ENCODE measurements around the gene ZNF775.
A peak's percentile ranks its signal among the peaks of the same experiment; 100 is the strongest.

The ZNF775 gene

DNA sequence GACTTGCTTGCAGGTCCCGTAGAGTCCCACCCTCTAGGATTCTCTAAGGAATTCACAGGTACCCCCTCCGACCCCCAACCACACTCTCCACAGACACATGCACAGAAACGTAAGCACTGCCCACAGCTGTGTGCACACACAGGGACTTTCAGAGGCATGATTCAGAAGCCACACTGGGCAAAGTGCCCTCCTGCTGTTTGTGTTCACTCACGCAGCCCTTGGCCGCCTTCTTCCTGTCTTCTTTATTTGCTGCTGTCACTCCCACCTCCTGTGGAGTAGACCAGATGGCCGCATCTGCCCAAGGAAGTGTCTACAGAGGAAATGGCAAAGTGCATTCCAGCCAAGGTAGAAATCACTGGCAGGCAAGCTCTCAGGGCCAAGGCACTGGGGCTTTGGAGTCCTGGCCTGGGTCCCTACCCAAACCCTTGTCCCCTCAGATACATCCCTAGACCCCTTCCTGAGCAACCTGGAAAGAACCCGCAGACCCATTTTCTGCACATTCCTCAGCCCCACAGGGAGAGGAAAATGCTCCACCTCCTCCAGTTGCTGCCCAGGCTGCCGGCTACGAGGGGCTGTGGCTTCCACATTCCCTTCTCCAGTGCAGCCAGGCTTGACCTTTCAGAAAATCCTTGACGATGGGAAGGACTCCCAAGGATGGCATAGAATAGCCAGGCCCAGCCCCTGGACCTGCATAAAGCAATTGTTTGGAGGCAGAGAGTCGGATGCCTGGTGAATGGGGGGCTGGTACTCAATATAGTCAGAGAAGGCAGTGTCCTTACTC lies 49.7 kb downstream of the ZNF775 start:
- Mint-ChIP-seq H3K4me3 (no peak overlapping the region), H3K4me1 (ENCODE audit: low read depth) (peaks cover 24% of the 10 kb centered on the region)

DNA sequence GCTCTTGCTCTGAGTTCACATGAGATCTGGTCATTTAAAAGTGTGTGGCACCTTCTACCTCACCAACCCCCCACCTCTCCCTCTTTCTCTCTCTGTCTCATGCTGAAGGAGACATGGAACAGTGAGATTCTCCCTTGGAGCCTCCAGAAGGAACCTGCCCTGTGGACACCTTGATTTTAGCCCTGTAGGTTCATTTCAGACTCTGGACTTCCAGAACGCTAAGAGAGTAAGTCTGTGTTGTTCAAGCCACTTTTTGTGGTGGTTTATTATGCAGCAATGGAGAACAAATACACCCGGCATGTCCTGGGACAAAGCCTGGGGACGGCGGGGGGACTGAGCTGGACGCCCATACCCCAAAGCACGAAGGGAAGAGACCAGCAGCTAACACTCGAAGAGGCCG lies 50.6 kb downstream of the ZNF775 start:
- Mint-ChIP-seq H3K4me3 (no peak overlapping the region), H3K9me3 (no peaks in the 10 kb centered on the region), H3K27me3 (no peaks in the 10 kb centered on the region), H3K36me3 (ENCODE audit: low read depth) (no peaks in the 10 kb centered on the region), H3K4me1 (ENCODE audit: low read depth) (peaks cover 24% of the 10 kb centered on the region), H3K27ac (no peak overlapping the region)
- no peak for DNase-seq

More for the DNA sequence above, 49.7 kb downstream of the ZNF775 start:
- no peak for DNase-seq
- Mint-ChIP-seq H3K27me3 (no peaks in the 10 kb centered on the region), H3K9me3 (no peaks in the 10 kb centered on the region), H3K36me3 (ENCODE audit: low read depth) (no peaks in the 10 kb centered on the region), H3K27ac (no peak overlapping the region)

GRCh38 chr7:150430465-150431085 lies 51.4 kb downstream of the ZNF775 start:
- Mint-ChIP-seq H3K36me3 (ENCODE audit: low read depth) (no peaks in the 10 kb centered on the region), H3K27ac (no peak overlapping the region), H3K4me1 (ENCODE audit: low read depth) (peaks cover 27% of the 10 kb centered on the region), H3K27me3 (no peaks in the 10 kb centered on the region), H3K9me3 (no peaks in the 10 kb centered on the region), H3K4me3 (no peak overlapping the region)
- no peak for DNase-seq

DNA sequence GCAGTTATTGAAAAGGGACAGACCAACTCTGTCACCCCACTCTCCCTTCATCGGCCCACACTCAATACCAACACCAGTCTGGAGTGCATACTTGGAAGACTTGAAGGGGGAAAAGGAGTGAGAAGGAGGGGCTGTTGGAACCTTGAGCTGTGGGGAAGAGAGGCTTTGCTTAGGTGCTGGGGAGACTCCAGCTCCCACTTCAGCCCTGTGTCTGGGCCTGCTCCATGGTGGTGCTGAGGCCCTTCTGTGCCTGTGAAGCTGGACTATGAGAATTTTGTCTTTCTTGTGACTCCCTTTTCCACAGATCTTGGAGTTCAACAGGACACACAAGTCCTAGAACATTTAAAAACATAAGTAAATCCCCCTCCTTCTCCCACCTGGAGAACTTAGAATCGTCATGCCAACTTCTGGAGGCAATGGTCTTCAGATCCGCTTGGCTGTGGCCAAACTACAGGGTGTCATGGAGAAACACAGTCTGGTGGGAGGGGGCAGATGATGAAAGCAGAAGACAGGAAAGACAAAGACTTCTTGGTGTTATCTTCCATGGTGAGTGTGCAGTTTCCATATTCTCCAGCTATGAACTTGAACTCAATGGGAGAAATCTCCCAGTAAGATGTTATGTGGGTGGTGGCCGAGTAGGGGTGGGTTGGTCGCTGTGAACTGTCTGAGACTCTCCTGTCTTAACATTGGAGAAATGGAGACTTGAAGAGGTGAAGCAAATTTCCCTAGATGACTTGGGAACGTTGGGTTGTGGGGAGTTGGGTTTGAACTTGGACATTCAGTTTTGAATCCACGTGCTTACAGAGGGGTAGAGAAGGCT lies 52.9 kb downstream of the ZNF775 start:
- Mint-ChIP-seq H3K9me3 (no peaks in the 10 kb centered on the region), H3K36me3 (ENCODE audit: low read depth) (no peaks in the 10 kb centered on the region), H3K4me3 (no peak overlapping the region), H3K4me1 (ENCODE audit: low read depth) (peaks cover 32% of the 10 kb centered on the region), H3K27me3 (no peaks in the 10 kb centered on the region), H3K27ac (no peak overlapping the region)
- DNase-seq, result no peak

GRCh38 chr7:150432915-150433892 lies 54.1 kb downstream of the ZNF775 start:
- Mint-ChIP-seq H3K27ac (peak overlapping the region; percentile 77), H3K27me3 (no peaks in the 10 kb centered on the region), H3K4me1 (ENCODE audit: low read depth) (peaks cover 30% of the 10 kb centered on the region), H3K4me3 (no peak overlapping the region), H3K9me3 (no peaks in the 10 kb centered on the region), H3K36me3 (ENCODE audit: low read depth) (no peaks in the 10 kb centered on the region)
- no peak for DNase-seq

GRCh38 chr7:150434240-150434639 lies 55.1 kb downstream of the ZNF775 start:
- no peak overlapping the region for H3K27ac Mint-ChIP-seq
- no peak for DNase-seq

DNA sequence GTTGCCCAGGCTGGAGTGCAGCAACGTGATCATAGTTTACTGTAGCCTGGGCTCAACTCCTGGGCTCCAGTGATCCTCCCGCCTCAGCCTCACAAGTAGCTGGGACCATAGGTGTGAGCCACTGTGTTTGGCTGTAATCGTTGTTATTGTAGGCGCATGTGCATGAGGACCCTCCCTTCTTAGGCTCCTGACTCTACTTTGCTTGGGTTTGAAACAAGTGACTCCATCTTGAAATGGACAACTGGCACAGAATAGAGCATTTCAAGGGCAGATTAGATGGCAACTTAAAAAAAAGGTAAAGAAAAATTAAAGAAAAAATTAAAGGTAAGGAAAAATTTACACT lies 55.9 kb downstream of the ZNF775 start:
- Mint-ChIP-seq H3K9me3 (no peaks in the 10 kb centered on the region), H3K36me3 (ENCODE audit: low read depth) (no peaks in the 10 kb centered on the region), H3K4me1 (ENCODE audit: low read depth) (peaks cover 31% of the 10 kb centered on the region), H3K27ac (no peak overlapping the region), H3K27me3 (no peaks in the 10 kb centered on the region), H3K4me3 (no peak overlapping the region)
- DNase-seq, result no peak

More at GRCh38 chr7:150434240-150434639, 55.1 kb downstream of the ZNF775 start:
- Mint-ChIP-seq H3K27me3 (no peaks in the 10 kb centered on the region), H3K4me1 (ENCODE audit: low read depth) (peaks cover 25% of the 10 kb centered on the region), H3K9me3 (no peaks in the 10 kb centered on the region), H3K4me3 (no peak overlapping the region), H3K36me3 (ENCODE audit: low read depth) (no peaks in the 10 kb centered on the region)

DNA sequence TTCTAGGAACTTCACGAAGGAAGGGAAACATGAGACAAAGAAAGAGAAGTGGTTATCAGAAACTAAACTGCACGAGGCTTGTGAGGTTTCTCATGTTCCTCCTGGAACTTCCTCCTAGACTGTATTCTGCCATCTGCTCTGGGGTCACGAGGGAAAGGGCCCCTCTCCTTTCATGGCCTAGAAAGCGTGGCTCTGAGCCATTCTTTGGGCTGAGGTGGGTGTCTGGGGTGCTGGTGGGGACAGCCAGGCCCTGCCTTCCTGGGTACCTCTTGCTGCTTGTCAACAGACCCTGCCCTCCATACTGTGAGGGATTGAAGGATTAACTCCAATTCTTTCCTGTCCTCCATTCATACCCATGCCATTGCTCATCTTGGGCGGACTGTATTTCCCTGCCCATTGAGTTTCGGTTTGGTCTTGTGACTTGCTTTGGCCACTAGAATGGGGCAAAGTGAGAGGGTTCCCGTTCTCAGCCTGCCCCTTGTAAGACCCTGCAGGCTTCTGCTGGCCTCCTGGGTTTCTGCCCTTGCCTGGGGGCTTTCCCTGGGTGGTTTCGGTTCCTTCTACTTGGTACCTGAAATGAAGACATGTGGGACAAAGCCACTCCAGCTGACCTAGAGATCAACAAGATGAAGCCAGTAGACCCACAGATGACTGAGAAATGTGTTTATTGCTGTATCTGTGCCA lies 56.4 kb downstream of the ZNF775 start:
- Mint-ChIP-seq H3K27me3 (no peaks in the 10 kb centered on the region), H3K36me3 (ENCODE audit: low read depth) (no peaks in the 10 kb centered on the region), H3K9me3 (no peaks in the 10 kb centered on the region), H3K4me3 (no peak overlapping the region), H3K4me1 (ENCODE audit: low read depth) (peaks cover 37% of the 10 kb centered on the region), H3K27ac (no peak overlapping the region)
- DNase-seq, result no peak

DNA sequence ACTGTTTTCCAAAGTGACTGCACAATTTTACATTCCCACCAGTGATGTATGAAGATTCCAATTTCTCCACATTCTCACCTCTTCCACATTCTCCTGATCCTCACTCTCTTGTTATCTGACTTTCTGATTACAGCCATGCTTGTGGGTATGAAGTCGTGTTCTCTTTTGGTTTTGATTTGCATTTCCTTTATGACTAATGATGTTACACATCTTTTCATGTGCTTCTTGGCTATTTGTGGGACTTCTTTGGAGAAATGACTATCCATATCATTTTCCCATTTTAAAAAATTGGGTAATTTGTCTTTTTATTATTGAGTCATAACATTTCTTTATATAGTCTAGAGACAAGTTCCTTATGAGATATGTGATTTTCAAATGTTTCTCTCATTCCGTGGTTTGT lies 60.8 kb downstream of the ZNF775 start:
- Mint-ChIP-seq H3K36me3 (ENCODE audit: low read depth) (no peaks in the 10 kb centered on the region), H3K9me3 (peaks cover 9% of the 10 kb centered on the region), H3K4me1 (ENCODE audit: low read depth) (peaks cover 30% of the 10 kb centered on the region), H3K27ac (peak overlapping the region; percentile 57), H3K4me3 (no peak overlapping the region), H3K27me3 (no peaks in the 10 kb centered on the region)
- no peak for DNase-seq

DNA sequence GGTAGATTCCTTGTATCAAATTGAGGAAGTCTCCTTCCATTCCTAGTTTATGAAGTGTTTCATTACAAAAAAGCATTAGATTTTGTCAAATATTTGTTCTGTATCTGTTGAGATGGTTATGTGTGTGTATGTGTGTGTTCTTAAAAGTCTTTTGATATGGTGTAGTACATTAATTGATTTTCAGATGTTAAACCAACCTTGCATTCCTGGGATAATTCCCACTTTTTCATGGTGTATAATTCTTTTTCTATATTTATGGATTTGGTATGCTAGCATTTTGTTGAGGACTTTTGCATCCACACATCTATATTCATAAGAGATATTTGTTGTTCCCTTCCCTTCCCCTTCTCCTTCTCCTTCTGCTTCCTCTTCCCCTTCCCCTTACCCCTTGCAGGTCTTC lies 62.4 kb downstream of the ZNF775 start:
- Mint-ChIP-seq H3K4me1 (ENCODE audit: low read depth) (peaks cover 27% of the 10 kb centered on the region), H3K27me3 (no peaks in the 10 kb centered on the region), H3K36me3 (ENCODE audit: low read depth) (no peaks in the 10 kb centered on the region), H3K27ac (no peak overlapping the region), H3K4me3 (no peak overlapping the region), H3K9me3 (peaks cover 9% of the 10 kb centered on the region)
- DNase-seq, result no peak

DNA sequence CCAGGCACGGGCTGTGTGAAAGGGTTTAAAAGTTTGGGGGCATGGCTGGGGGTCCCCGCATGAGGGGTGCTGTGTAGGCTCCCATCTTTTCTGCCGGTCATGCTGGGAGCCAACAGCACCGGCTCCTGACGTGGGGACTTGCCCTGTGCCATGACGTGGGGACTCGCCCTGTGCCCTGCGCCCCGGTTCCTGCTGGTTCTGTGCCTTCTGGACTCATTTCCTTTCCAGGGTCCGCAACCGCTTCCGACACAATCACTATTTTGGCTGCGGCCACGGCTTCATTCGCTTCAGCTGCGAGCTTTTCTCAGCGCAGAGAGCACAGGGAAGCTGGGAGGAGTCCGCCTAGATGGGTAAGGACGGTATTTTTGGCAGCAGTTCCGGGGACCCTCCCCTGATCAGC lies 63.7 kb downstream of the ZNF775 start:
- no peaks in the 10 kb centered on the region for H3K27me3 Mint-ChIP-seq
- DNase-seq, result no peak
- H3K27ac Mint-ChIP-seq, result no peak overlapping the region
- H3K9me3 Mint-ChIP-seq, result peaks cover 9% of the 10 kb centered on the region
- no peak overlapping the region for H3K4me3 Mint-ChIP-seq
- H3K36me3 Mint-ChIP-seq (ENCODE audit: low read depth), result no peaks in the 10 kb centered on the region
- peaks cover 38% of the 10 kb centered on the region for H3K4me1 Mint-ChIP-seq (ENCODE audit: low read depth)

GRCh38 chr7:150443793-150444540 lies 64.8 kb downstream of the ZNF775 start:
- Mint-ChIP-seq H3K27ac (no peak overlapping the region), H3K4me3 (no peak overlapping the region), H3K9me3 (peaks cover 9% of the 10 kb centered on the region), H3K4me1 (ENCODE audit: low read depth) (peaks cover 48% of the 10 kb centered on the region), H3K27me3 (no peaks in the 10 kb centered on the region), H3K36me3 (ENCODE audit: low read depth) (no peaks in the 10 kb centered on the region)
- DNase-seq, result no peak

DNA sequence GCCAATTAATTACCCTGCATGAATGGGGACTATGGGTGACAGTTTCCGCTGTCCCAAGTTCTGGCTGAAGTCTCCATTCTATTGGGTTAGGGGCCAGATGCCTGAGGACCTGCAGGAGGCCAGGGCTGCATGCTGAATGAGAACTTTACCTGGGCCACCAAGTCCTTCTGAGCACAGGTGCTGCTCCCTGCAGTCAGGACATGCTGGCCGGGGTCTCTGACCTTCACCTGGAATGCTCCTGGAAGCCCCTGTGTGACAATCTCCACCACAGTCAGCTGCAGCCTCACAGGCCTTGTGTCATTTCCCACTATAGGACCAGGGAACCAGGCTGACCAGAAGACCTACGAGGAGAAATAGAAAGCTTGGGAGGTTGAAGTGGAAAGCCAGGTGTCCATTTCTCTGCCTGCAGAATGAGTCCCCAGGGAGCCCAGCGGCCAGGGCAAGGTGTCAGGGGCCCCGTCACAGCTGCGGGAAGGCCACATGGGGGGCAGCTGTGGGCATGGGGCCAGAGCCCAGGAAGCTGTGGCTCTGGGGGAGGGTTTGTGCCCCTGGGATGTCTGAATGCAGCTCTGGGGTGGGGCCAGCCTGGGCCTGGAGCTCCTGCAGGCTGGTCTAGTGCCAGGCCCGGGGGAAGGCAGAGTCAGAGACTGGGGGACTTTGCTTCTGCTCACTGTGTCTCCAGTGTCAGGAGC lies 65.7 kb downstream of the ZNF775 start:
- Mint-ChIP-seq H3K36me3 (ENCODE audit: low read depth) (no peaks in the 10 kb centered on the region), H3K9me3 (peaks cover 9% of the 10 kb centered on the region), H3K27ac (no peak overlapping the region), H3K27me3 (no peaks in the 10 kb centered on the region), H3K4me3 (no peak overlapping the region), H3K4me1 (ENCODE audit: low read depth) (peaks cover 48% of the 10 kb centered on the region)
- DNase-seq, result no peak

Measured in activated T-cell treated with anti-CD3 and anti-CD28 coated beads, Interleukin-2, amount 50 U/mL, for 24 hours (primary cell).